Measurements from ENCODE around the gene PCDHB4.

GRCh38 chr5:141094481-141095262 lies 26.9 kb upstream of the PCDHB4 start, which contains the start of gene PCDHB2:
- peak in 3 of 5 experiments; percentile 8 to 34 (median 19) for TF ChIP-seq CTCF (IDR thresholded peaks at IDR 0.05)
- TF ChIP-seq POLR2A (IDR thresholded peaks at IDR 0.05): no peak
